Retinal pigment epithelial cell (primary cell): ENCODE results near the gene DEFB113.

ENCODE experiments used
- DNase-seq: peaks from one replicate; pipeline ENCODE4 v3.0.0-alpha.2; 2010; ENCODE audit warnings: low read depth
- H3K4me3 ChIP-seq: 2 replicates; pipeline ENCODE4 v1.5.1; 2011; ENCODE audit warnings: mild to moderate bottlenecking, low read length, control low read depth, moderate library complexity
- CTCF ChIP-seq: conservative IDR thresholded peaks from 2 replicates; pipeline ENCODE4 v1.5.1; 2011; ENCODE audit warnings: low read depth, low read length, control low read depth, inconsistent platforms

DEFB113 gene

GRCh38 chr6:49982046-49982445, 12.6 kb upstream of the DEFB113 start:
- no peak overlapping the region for H3K4me3 ChIP-seq
- TF ChIP-seq CTCF, result no peak
- no peak for DNase-seq

- no peak overlapping the region for H3K4me3 ChIP-seq
- DNase-seq, result no peak
- TF ChIP-seq CTCF, result no peak
Measured at GRCh38 chr6:49980898-49981297, 11.5 kb upstream of the DEFB113 start.

GRCh38 chr6:49979584-49979983, 10.2 kb upstream of the DEFB113 start:
- DNase-seq, result no peak
- TF ChIP-seq CTCF, result no peak

GRCh38 chr6:49978332-49979226, 9.2 kb upstream of the DEFB113 start:
- no peak for DNase-seq
- TF ChIP-seq CTCF, result no peak
- H3K4me3 ChIP-seq, result no peak overlapping the region

More at GRCh38 chr6:49979584-49979983, 10.2 kb upstream of the DEFB113 start:
- no peak overlapping the region for H3K4me3 ChIP-seq

- no peak for DNase-seq
- no peak overlapping the region for H3K4me3 ChIP-seq
- no peak for TF ChIP-seq CTCF
Measured at GRCh38 chr6:49966823-49967222, 2.6 kb downstream of the DEFB113 start.

- no peak for TF ChIP-seq CTCF
- no peak for DNase-seq
- no peak overlapping the region for H3K4me3 ChIP-seq
Measured at GRCh38 chr6:49966334-49966733, 3.1 kb downstream of the DEFB113 start.

GRCh38 chr6:49964064-49964463, 5.4 kb downstream of the DEFB113 start, which contains the start of gene DEFB114:
Gene DEFB114 (minus strand): TSS chr6:49964164. CDS start chr6:49964105, 59 bp downstream.
- TF ChIP-seq CTCF, result no peak
- no peak within 1 kb of the TSS for H3K4me3 ChIP-seq
- no peak for DNase-seq
